ENCODE results near the gene PCDHGC4.

Gene PCDHGC4

DNA sequence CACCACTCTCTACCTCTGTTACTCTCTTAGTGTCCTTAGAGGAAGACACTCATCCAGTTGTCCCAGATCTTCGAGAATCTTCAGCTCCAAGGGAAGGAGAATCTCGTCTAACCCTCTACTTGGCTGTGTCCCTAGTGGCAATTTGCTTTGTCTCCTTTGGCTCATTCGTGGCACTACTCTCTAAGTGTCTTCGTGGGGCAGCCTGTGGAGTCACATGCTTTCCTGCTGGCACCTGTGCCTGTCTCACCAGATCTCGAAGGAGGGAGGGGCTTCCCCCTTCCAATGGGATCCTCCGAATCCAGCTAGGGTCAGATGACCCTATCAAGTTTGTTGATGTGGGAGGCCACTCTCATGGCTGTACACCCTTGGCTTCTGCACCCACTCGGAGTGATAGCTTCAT is 2.3 kb downstream of the PCDHGC4 start:
- ChIA-PET CTCF (interaction anchor here (1.4 to 37.5 kb wide), 4 partner anchors 8 to 71 kb away, joined by 6 to 856 read pairs (median 27); partner anchors contain the start of gene PCDHGC3), POLR2A (no interaction called here)
- H3K4me3 ChIP-seq (ENCODE audit: low read depth, low read length): no peak overlapping the region
- TF ChIP-seq, protein P1, sequence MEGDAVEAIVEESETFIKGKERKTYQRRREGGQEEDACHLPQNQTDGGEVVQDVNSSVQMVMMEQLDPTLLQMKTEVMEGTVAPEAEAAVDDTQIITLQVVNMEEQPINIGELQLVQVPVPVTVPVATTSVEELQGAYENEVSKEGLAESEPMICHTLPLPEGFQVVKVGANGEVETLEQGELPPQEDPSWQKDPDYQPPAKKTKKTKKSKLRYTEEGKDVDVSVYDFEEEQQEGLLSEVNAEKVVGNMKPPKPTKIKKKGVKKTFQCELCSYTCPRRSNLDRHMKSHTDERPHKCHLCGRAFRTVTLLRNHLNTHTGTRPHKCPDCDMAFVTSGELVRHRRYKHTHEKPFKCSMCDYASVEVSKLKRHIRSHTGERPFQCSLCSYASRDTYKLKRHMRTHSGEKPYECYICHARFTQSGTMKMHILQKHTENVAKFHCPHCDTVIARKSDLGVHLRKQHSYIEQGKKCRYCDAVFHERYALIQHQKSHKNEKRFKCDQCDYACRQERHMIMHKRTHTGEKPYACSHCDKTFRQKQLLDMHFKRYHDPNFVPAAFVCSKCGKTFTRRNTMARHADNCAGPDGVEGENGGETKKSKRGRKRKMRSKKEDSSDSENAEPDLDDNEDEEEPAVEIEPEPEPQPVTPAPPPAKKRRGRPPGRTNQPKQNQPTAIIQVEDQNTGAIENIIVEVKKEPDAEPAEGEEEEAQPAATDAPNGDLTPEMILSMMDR (IDR thresholded peaks at IDR 0.05; ENCODE audit: insufficient read depth, low read length, missing control alignments): no peak
- DNase-seq (ENCODE audit: low read depth, low spot score): no peak

DNA sequence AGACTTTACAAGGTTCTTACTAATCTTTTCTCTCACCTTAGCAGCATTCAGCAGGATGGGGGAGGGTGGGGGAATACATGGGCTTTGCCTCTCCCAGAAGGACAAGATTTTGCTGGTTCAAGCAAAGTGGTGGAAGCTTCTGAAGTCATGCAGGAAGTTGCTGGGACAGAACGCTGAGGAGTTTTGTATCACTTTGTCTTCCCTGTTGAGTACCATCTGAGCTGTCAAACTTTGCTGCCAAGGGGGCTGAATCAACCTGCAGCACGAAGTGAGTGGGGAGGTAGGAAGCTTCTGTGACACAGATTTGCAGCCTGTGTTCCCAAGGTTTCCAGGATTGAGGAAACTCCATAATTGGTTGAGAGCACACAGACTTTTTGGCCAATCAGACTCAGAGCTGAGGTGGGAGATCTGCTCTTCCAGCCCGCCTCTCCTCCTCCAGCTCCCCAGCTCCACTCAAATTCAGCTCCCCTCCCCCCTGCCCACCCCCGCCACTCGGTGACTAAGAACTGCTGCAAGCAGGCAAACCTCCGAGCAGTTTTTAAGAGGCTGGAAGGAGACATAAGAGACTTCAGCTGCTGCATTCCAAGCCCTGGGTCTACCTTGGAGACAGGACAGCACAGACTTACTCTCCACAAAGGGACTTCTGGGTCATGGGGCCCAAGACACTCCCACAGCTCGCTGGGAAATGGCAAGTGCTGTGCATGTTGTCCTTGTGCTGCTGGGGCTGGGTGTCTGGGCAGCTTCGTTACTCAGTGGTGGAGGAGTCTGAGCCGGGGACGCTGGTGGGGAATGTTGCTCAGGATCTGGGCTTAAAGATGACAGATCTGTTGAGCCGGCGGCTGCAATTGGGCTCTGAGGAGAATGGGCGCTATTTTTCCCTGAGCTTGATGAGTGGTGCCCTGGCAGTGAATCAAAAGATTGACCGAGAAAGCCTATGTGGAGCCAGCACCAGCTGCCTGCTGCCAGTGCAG is 4.0 kb downstream of the PCDHGC4 start, which contains the start of gene PCDHGC5:
Gene PCDHGC5 (plus strand): TSS at position 491 of the 971 bp plus-strand sequence. CDS start 160 bp downstream, at position 651.
- CTCF ChIA-PET: interaction anchor here (0.7 to 37.5 kb wide), 10 partner anchors 8 to 91 kb away, joined by 3 to 856 read pairs (median 4); partner anchors contain the start of genes PCDHGA11, PCDHGA12, PCDHGB5 and PCDHGC3
- no peak for DNase-seq (ENCODE audit: low read depth, low spot score)
- POLR2A ChIA-PET: interaction anchor here (0.6 to 1.8 kb wide), 9 partner anchors 10 to 168 kb away, joined by 3 to 14 read pairs (median 5); partner anchors contain the start of genes PCDHGC3 and TAF7
- TF ChIP-seq, protein P1 (IDR thresholded peaks at IDR 0.05; ENCODE audit: insufficient read depth, low read length, missing control alignments): no peak
- peak within 1 kb of the TSS; percentile 46 for H3K4me3 ChIP-seq (ENCODE audit: low read depth, low read length)

DNA sequence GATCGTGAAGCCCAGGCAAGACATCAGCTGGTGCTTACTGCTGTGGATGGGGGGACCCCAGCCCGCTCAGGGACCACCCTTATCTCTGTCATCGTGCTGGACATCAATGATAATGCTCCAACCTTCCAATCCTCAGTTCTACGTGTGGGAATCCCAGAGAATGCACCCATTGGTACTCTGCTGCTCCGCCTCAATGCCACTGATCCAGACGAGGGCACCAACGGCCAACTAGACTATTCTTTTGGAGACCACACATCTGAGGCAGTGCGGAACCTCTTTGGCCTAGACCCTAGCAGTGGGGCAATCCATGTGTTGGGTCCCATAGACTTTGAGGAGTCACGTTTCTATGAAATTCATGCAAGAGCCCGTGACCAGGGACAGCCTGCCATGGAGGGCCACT is 5.0 kb downstream of the PCDHGC4 start:
- no peak overlapping the region for H3K4me3 ChIP-seq (ENCODE audit: low read depth, low read length)
- DNase-seq (ENCODE audit: low read depth, low spot score): no peak
- CTCF ChIA-PET: interaction anchor here (1.4 to 37.5 kb wide), 6 partner anchors 13 to 92 kb away, joined by 3 to 856 read pairs (median 6); partner anchors contain the start of genes PCDHGA11, PCDHGB5 and PCDHGC3
- TF ChIP-seq, protein P1 (IDR thresholded peaks at IDR 0.05; ENCODE audit: insufficient read depth, low read length, missing control alignments): no peak
- POLR2A ChIA-PET: interaction anchor here (1.2 to 1.7 kb wide), 5 partner anchors 19 to 169 kb away, joined by 4 to 14 read pairs (median 6); partner anchors contain the start of gene TAF7

DNA sequence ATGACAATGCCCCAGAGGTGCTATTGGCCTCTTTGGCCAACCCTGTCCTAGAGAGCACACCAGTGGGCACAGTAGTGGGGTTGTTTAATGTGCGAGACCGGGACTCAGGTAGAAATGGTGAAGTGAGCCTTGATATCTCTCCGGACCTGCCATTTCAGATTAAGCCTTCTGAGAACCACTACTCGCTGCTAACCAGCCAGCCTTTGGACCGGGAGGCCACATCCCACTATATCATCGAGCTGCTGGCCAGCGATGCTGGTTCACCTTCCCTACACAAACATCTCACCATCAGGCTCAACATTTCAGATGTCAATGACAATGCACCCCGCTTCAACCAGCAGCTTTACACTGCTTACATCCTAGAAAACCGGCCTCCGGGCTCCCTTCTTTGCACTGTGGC is 5.4 kb downstream of the PCDHGC4 start:
- CTCF ChIA-PET: interaction anchor here (37.5 kb wide), 1 partner anchor 27 kb away, joined by 856 read pairs; no protein-coding TSS in a partner anchor
- POLR2A ChIA-PET: no interaction called here
- no peak for DNase-seq (ENCODE audit: low read depth, low spot score)
- TF ChIP-seq, protein P1 (IDR thresholded peaks at IDR 0.05; ENCODE audit: insufficient read depth, low read length, missing control alignments): no peak
- H3K4me3 ChIP-seq (ENCODE audit: low read depth, low read length): no peak overlapping the region

DNA sequence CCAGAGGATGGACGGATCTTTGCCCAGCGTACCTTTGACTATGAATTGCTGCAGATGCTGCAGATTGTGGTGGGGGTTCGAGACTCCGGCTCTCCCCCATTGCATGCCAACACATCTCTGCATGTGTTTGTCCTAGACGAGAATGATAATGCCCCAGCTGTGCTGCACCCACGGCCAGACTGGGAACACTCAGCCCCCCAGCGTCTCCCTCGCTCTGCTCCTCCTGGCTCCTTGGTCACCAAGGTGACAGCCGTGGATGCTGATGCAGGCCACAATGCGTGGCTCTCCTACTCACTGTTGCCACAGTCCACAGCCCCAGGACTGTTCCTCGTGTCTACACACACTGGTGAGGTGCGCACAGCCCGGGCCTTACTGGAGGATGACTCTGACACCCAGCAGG is 5.9 kb downstream of the PCDHGC4 start:
- TF ChIP-seq, protein P1 (IDR thresholded peaks at IDR 0.05; ENCODE audit: insufficient read depth, low read length, missing control alignments): no peak
- H3K4me3 ChIP-seq (ENCODE audit: low read depth, low read length): no peak overlapping the region
- CTCF ChIA-PET: interaction anchor here (37.5 kb wide), 1 partner anchor 27 kb away, joined by 856 read pairs; no protein-coding TSS in a partner anchor
- no peak for DNase-seq (ENCODE audit: low read depth, low spot score)
- POLR2A ChIA-PET: no interaction called here
